Measurements from ENCODE around the gene PPM1H. TPM values are rescaled to one million over a fixed set of nuclear protein-coding genes. Genes with fewer than 3 reads are reported as not detected.

Gene PPM1H
- total RNA-seq, 5 donors from 2014 or later (not counting 1 experiment from before 2014, with no cell fraction given), result 0.18 to 0.82 (median 0.42) TPM

- Mint-ChIP-seq H3K9me3 (no peaks in the 10 kb centered on the region), H3K4me3 (no peak overlapping the region), H3K4me1 (no peaks in the 10 kb centered on the region), H3K36me3 (no peaks in the 10 kb centered on the region), H3K27me3 (peaks cover 6 to 9% of the 10 kb centered on the region in 2 donors), H3K27ac (no peak overlapping the region)
- no peak overlapping the region for H3K4me3 ChIP-seq (ENCODE audit: control insufficient read depth in 1 of 2, extremely low read depth in 1 of 2, low read length in 1 of 2)
- H3K27ac ChIP-seq (ENCODE audit: low read length), result no peak overlapping the region
- H3K4me1 ChIP-seq (ENCODE audit: control insufficient read depth in 1 of 2, extremely low read depth in 1 of 2, insufficient read depth in 2 of 2, low read length in 2 of 2), result no peaks in the 10 kb centered on the region
- ChIA-PET POLR2A (interaction anchor here in 1 of 2 donors (0.6 kb wide), 1 partner anchor 26 kb away, joined by 3 read pairs; no protein-coding TSS in a partner anchor), CTCF (no interaction called here)
- ATAC-seq (replicated peaks in 1 of 4) (no peak), DNase-seq (no peak)
- WGBS (ENCODE audit: insufficient coverage), result 60% methylated on average over 1 of the region's 1 CpG
- no peaks in the 10 kb centered on the region for H3K36me3 ChIP-seq (ENCODE audit: control insufficient read depth in 2 of 2, extremely low read depth in 1 of 2, insufficient read depth in 1 of 2, low read length in 1 of 2)
- H3K9me3 ChIP-seq, result no peaks in the 10 kb centered on the region
- H3K27me3 ChIP-seq (replicated peaks in 1 of 2; ENCODE audit: control insufficient read depth in 2 of 2, extremely low read depth in 1 of 2, insufficient read depth in 2 of 2, low read length in 1 of 2), result no peaks in the 10 kb centered on the region
Observed at GRCh38 chr12:62843716-62844115, 91.2 kb downstream of the PPM1H start.

- no peaks in the 10 kb centered on the region for H3K4me1 ChIP-seq (ENCODE audit: control insufficient read depth in 1 of 2, extremely low read depth in 1 of 2, insufficient read depth in 2 of 2, low read length in 2 of 2)
- ChIA-PET CTCF (no interaction called here), POLR2A (no interaction called here)
- no peak overlapping the region for H3K4me3 ChIP-seq (ENCODE audit: control insufficient read depth in 1 of 2, extremely low read depth in 1 of 2, low read length in 1 of 2)
- Mint-ChIP-seq H3K9me3 (no peaks in the 10 kb centered on the region), H3K4me1 (no peaks in the 10 kb centered on the region), H3K27me3 (peaks cover 7 to 8% of the 10 kb centered on the region in 2 donors), H3K36me3 (no peaks in the 10 kb centered on the region), H3K27ac (no peak overlapping the region), H3K4me3 (no peak overlapping the region)
- no peaks in the 10 kb centered on the region for H3K36me3 ChIP-seq (ENCODE audit: control insufficient read depth in 2 of 2, extremely low read depth in 1 of 2, insufficient read depth in 1 of 2, low read length in 1 of 2)
- ATAC-seq (replicated peaks in 1 of 4), result no peak
- H3K27me3 ChIP-seq (replicated peaks in 1 of 2; ENCODE audit: control insufficient read depth in 2 of 2, extremely low read depth in 1 of 2, insufficient read depth in 2 of 2, low read length in 1 of 2), result no peaks in the 10 kb centered on the region
- no peak overlapping the region for H3K27ac ChIP-seq (ENCODE audit: low read length)
- no peak for DNase-seq
- H3K9me3 ChIP-seq, result no peaks in the 10 kb centered on the region
- WGBS (ENCODE audit: insufficient coverage), result no CpG with 5 or more reads among the region's 3 CpGs
Observed at GRCh38 chr12:62841846-62842245, 93.1 kb downstream of the PPM1H start.

- 100% methylated on average over 4 of the region's 4 CpGs for WGBS (ENCODE audit: insufficient coverage)
- no peak overlapping the region for H3K4me3 ChIP-seq (ENCODE audit: control insufficient read depth in 1 of 2, extremely low read depth in 1 of 2, low read length in 1 of 2)
- DNase-seq (no peak), ATAC-seq (replicated peaks in 1 of 4) (no peak)
- Mint-ChIP-seq H3K4me3 (no peak overlapping the region), H3K27me3 (peaks cover 2 to 7% of the 10 kb centered on the region in 2 donors), H3K27ac (no peak overlapping the region), H3K36me3 (no peaks in the 10 kb centered on the region), H3K9me3 (no peaks in the 10 kb centered on the region), H3K4me1 (no peaks in the 10 kb centered on the region)
- H3K36me3 ChIP-seq (ENCODE audit: control insufficient read depth in 2 of 2, extremely low read depth in 1 of 2, insufficient read depth in 1 of 2, low read length in 1 of 2), result no peaks in the 10 kb centered on the region
- no peak overlapping the region for H3K27ac ChIP-seq (ENCODE audit: low read length)
- no peaks in the 10 kb centered on the region for H3K4me1 ChIP-seq (ENCODE audit: control insufficient read depth in 1 of 2, extremely low read depth in 1 of 2, insufficient read depth in 2 of 2, low read length in 2 of 2)
- H3K27me3 ChIP-seq (replicated peaks in 1 of 2; ENCODE audit: control insufficient read depth in 2 of 2, extremely low read depth in 1 of 2, insufficient read depth in 2 of 2, low read length in 1 of 2), result no peaks in the 10 kb centered on the region
- ChIA-PET POLR2A (no interaction called here), CTCF (no interaction called here)
- no peaks in the 10 kb centered on the region for H3K9me3 ChIP-seq
Observed at GRCh38 chr12:62840806-62841205, 94.1 kb downstream of the PPM1H start.

GRCh38 chr12:62839869-62840660 is 94.9 kb downstream of the PPM1H start:
- H3K4me1 Mint-ChIP-seq, result no peaks in the 10 kb centered on the region
- Histone ChIP-seq H3K27ac (ENCODE audit: low read length) (no peak overlapping the region), H3K36me3 (ENCODE audit: control insufficient read depth in 2 of 2, extremely low read depth in 1 of 2, insufficient read depth in 1 of 2, low read length in 1 of 2) (no peaks in the 10 kb centered on the region), H3K27me3 (replicated peaks in 1 of 2; ENCODE audit: control insufficient read depth in 2 of 2, extremely low read depth in 1 of 2, insufficient read depth in 2 of 2, low read length in 1 of 2) (no peaks in the 10 kb centered on the region), H3K9me3 (no peaks in the 10 kb centered on the region), H3K4me3 (ENCODE audit: control insufficient read depth in 1 of 2, extremely low read depth in 1 of 2, low read length in 1 of 2) (no peak overlapping the region), H3K4me1 (ENCODE audit: control insufficient read depth in 1 of 2, extremely low read depth in 1 of 2, insufficient read depth in 2 of 2, low read length in 2 of 2) (no peaks in the 10 kb centered on the region)
- POLR2A ChIA-PET, result no interaction called here
- CTCF ChIA-PET, result no interaction called here
- ATAC-seq (replicated peaks in 1 of 4) (no peak), DNase-seq (no peak)
- H3K27ac Mint-ChIP-seq, result no peak overlapping the region
- peaks cover 2 to 5% of the 10 kb centered on the region in 2 donors for H3K27me3 Mint-ChIP-seq
- WGBS (ENCODE audit: insufficient coverage), result 100% methylated on average over 1 of the region's 5 CpGs
- H3K4me3 Mint-ChIP-seq, result no peak overlapping the region
- no peaks in the 10 kb centered on the region for H3K9me3 Mint-ChIP-seq
- H3K36me3 Mint-ChIP-seq, result no peaks in the 10 kb centered on the region

- Mint-ChIP-seq H3K36me3 (no peaks in the 10 kb centered on the region), H3K27ac (no peak overlapping the region), H3K4me1 (no peaks in the 10 kb centered on the region), H3K4me3 (no peak overlapping the region), H3K27me3 (peaks cover 2 to 3% of the 10 kb centered on the region in 2 donors), H3K9me3 (no peaks in the 10 kb centered on the region)
- 92% methylated on average over 7 of the region's 10 CpGs for WGBS (ENCODE audit: insufficient coverage)
- ATAC-seq (replicated peaks in 1 of 4) (no peak), DNase-seq (no peak)
- Histone ChIP-seq H3K4me1 (ENCODE audit: control insufficient read depth in 1 of 2, extremely low read depth in 1 of 2, insufficient read depth in 2 of 2, low read length in 2 of 2) (no peaks in the 10 kb centered on the region), H3K27ac (ENCODE audit: low read length) (no peak overlapping the region), H3K9me3 (no peaks in the 10 kb centered on the region), H3K27me3 (replicated peaks in 1 of 2; ENCODE audit: control insufficient read depth in 2 of 2, extremely low read depth in 1 of 2, insufficient read depth in 2 of 2, low read length in 1 of 2) (peaks cover 0 to 4% of the 10 kb centered on the region in 2 experiments), H3K36me3 (ENCODE audit: control insufficient read depth in 2 of 2, extremely low read depth in 1 of 2, insufficient read depth in 1 of 2, low read length in 1 of 2) (no peaks in the 10 kb centered on the region), H3K4me3 (ENCODE audit: control insufficient read depth in 1 of 2, extremely low read depth in 1 of 2, low read length in 1 of 2) (no peak overlapping the region)
- ChIA-PET CTCF (no interaction called here), POLR2A (no interaction called here)
Observed at GRCh38 chr12:62834971-62835547, 99.9 kb downstream of the PPM1H start.

GRCh38 chr12:62834406-62834805 is 100.5 kb downstream of the PPM1H start:
- Mint-ChIP-seq H3K27me3 (peaks cover 2 to 3% of the 10 kb centered on the region in 2 donors), H3K9me3 (no peaks in the 10 kb centered on the region), H3K36me3 (no peaks in the 10 kb centered on the region), H3K27ac (no peak overlapping the region), H3K4me1 (no peaks in the 10 kb centered on the region), H3K4me3 (no peak overlapping the region)
- H3K4me1 ChIP-seq (ENCODE audit: control insufficient read depth in 1 of 2, extremely low read depth in 1 of 2, insufficient read depth in 2 of 2, low read length in 2 of 2), result no peaks in the 10 kb centered on the region
- WGBS (ENCODE audit: insufficient coverage), result 95% methylated on average over 4 of the region's 4 CpGs
- no peak overlapping the region for H3K27ac ChIP-seq (ENCODE audit: low read length)
- no peak overlapping the region for H3K4me3 ChIP-seq (ENCODE audit: control insufficient read depth in 1 of 2, extremely low read depth in 1 of 2, low read length in 1 of 2)
- ChIA-PET POLR2A (no interaction called here), CTCF (no interaction called here)
- peaks cover 0 to 4% of the 10 kb centered on the region in 2 experiments for H3K27me3 ChIP-seq (replicated peaks in 1 of 2; ENCODE audit: control insufficient read depth in 2 of 2, extremely low read depth in 1 of 2, insufficient read depth in 2 of 2, low read length in 1 of 2)
- ATAC-seq (replicated peaks in 1 of 4), result no peak
- H3K9me3 ChIP-seq, result no peaks in the 10 kb centered on the region
- H3K36me3 ChIP-seq (ENCODE audit: control insufficient read depth in 2 of 2, extremely low read depth in 1 of 2, insufficient read depth in 1 of 2, low read length in 1 of 2), result no peaks in the 10 kb centered on the region
- no peak for DNase-seq
